PFSK-1 (cell line): Measurements from ENCODE around the gene KCTD3.

Source experiments
- FOXP2 ChIP-seq: optimal IDR thresholded peaks from 2 replicates; pipeline ENCODE3; 2011; ENCODE audit warnings: borderline replicate concordance, control low read depth, inconsistent platforms; ENCODE audit not compliant: insufficient read depth; ENCODE audit errors: extremely low read length, extremely low read depth
- POLR2AphosphoS5 ChIP-seq: IDR thresholded peaks from 2 replicates; pipeline ENCODE4 v1.6.1; 2012; ENCODE audit warnings: low read depth, mild to moderate bottlenecking, control low read depth, low read length, moderate library complexity
- REST ChIP-seq, 2 experiments: IDR thresholded peaks; 2 replicates each; pipeline versions ENCODE4 v1.6.1 to v1.8.0; 2011 to 2012; ENCODE audit warnings: low read depth in 2 of 2, low read length in 2 of 2, control low read depth in 1 of 2, inconsistent platforms in 1 of 2, mild to moderate bottlenecking in 1 of 2, moderate library complexity in 1 of 2; ENCODE audit not compliant: insufficient read depth in 1 of 2
- SIN3A ChIP-seq: IDR thresholded peaks from 2 replicates; pipeline ENCODE4 v1.6.1; 2012; ENCODE audit warnings: mild to moderate bottlenecking, low read length, moderate library complexity, borderline replicate concordance; ENCODE audit not compliant: insufficient read depth
- TAF1 ChIP-seq: IDR thresholded peaks from 2 replicates; pipeline ENCODE4 v1.6.1; 2012; ENCODE audit warnings: low read length, control low read depth, borderline replicate concordance; ENCODE audit not compliant: insufficient read depth

Gene KCTD3

GRCh38 chr1:215590779-215591491 is 23.8 kb downstream of the KCTD3 start:
- TF ChIP-seq FOXP2 (no peak), REST (IDR thresholded peaks at IDR 0.05; ENCODE audit: insufficient read depth in 1 of 2, low read depth in 2 of 2, low read length in 2 of 2) (no peak), POLR2AphosphoS5 (no peak), SIN3A (no peak), TAF1 (no peak)

- TF ChIP-seq REST (IDR thresholded peaks at IDR 0.05; ENCODE audit: insufficient read depth in 1 of 2, low read depth in 2 of 2, low read length in 2 of 2) (no peak), POLR2AphosphoS5 (no peak), SIN3A (no peak), FOXP2 (no peak)
Observed at GRCh38 chr1:215594640-215595039, 27.5 kb downstream of the KCTD3 start.

GRCh38 chr1:215595231-215595630 is 28.1 kb downstream of the KCTD3 start:
- TF ChIP-seq POLR2AphosphoS5 (no peak), SIN3A (no peak), TAF1 (no peak), REST (IDR thresholded peaks at IDR 0.05; ENCODE audit: insufficient read depth in 1 of 2, low read depth in 2 of 2, low read length in 2 of 2) (no peak), FOXP2 (no peak)

- TF ChIP-seq POLR2AphosphoS5: no peak
Observed at GRCh38 chr1:215597961-215598360, 30.9 kb downstream of the KCTD3 start.

DNA sequence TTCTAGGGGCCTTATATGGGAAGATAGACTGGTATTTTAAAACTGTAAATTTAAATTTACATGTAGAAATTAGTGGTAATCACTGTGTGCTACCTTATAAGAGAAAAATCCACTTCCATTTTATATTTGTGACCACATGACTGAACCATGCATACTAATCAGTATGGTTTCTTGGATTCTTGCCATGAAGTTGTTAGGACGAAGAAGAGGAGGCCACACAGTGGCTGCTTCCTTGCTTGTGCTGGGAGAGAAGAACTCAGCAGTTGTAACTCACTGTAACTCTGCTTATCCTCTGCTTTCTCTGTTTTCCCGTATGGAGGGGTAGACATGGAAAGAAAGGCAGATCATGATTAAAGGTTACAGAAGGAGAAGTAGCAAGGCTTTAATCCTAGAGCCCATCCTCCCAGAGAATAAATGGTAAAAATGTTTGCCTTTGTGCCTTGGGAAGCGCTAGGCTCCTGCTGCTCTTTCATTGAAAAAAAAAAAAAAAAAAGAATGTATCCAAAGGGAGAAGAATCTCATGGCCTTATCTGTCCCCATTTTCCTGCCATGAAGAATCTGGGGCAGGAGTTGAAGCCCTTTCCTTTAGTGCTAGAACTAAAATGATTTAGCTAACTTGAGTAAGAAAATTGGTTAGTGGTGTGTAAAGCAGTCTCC is 32.4 kb downstream of the KCTD3 start:
- TF ChIP-seq REST (IDR thresholded peaks at IDR 0.05; ENCODE audit: insufficient read depth in 1 of 2, low read depth in 2 of 2, low read length in 2 of 2) (no peak), POLR2AphosphoS5 (no peak), TAF1 (no peak), FOXP2 (no peak), SIN3A (no peak)
